SU-DHL-6 (cell line): ENCODE measurements around the gene STK38L.

ENCODE experiments used
- EZH2phosphoT487 ChIP-seq: fragments of 200-600 bp; sonication (generic), shearing (Covaris generic); conservative IDR thresholded peaks from 2 replicates; pipeline ENCODE4 v1.6.1; 2018; ENCODE audit warnings: mild to moderate bottlenecking, antibody characterized with exemption, low read length, moderate library complexity, mixed read lengths
- TF ChIP-seq, protein P1 (sequence below): fragments of 200-600 bp; sonication (generic); IDR thresholded peaks from one replicate; pipeline ENCODE4 v1.5.1; 2017; ENCODE audit warnings: antibody characterized with exemption, mild to moderate bottlenecking, low read length, moderate library complexity; ENCODE audit not compliant: insufficient read depth, poor library complexity, severe bottlenecking

DNA sequence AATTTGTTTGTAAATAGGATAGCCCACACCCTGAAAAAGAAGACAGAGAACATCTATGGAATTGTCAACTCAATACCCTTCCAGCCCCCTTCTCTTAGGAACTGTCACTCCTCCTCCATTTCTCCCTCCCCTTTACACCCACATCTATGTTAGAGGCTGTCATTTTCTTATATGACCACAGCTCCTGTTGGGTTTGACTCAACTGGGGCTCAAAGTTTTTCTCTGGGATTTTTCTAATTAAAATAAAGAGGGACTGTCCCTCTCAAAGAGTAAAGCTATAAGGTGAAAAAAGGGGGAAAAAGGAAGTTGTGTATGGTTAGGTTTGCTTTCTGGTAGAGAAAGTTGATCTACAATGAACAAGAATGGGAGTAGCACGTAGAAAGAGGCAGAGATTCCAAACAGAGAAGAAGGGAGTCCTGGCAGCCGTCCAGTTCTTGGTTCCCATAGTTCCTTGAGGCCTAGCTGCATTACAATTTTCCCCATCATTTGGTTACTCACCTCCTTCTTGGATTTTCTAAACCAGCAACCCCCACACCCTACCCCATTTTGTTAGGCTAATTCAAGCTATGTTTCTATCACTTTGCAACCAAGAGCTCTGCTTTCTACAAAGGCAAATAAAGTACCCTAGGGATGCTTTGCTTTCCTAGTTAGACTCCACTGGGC lies 44.3 kb upstream of the STK38L start:
- TF ChIP-seq, protein P1, sequence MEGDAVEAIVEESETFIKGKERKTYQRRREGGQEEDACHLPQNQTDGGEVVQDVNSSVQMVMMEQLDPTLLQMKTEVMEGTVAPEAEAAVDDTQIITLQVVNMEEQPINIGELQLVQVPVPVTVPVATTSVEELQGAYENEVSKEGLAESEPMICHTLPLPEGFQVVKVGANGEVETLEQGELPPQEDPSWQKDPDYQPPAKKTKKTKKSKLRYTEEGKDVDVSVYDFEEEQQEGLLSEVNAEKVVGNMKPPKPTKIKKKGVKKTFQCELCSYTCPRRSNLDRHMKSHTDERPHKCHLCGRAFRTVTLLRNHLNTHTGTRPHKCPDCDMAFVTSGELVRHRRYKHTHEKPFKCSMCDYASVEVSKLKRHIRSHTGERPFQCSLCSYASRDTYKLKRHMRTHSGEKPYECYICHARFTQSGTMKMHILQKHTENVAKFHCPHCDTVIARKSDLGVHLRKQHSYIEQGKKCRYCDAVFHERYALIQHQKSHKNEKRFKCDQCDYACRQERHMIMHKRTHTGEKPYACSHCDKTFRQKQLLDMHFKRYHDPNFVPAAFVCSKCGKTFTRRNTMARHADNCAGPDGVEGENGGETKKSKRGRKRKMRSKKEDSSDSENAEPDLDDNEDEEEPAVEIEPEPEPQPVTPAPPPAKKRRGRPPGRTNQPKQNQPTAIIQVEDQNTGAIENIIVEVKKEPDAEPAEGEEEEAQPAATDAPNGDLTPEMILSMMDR, result no peak
- no peak for TF ChIP-seq EZH2phosphoT487
